MM.1S (cell line): ENCODE measurements around the gene CYREN.

Experiments used
- DNase-seq: peaks from one replicate; pipeline ENCODE4 v3.0.0-alpha.2; 2015
- H2AFZ ChIP-seq: fragments of 300-600 bp; sonication (generic); 2 replicates; pipeline ENCODE4 v1.6.0; 2016; ENCODE audit warnings: antibody characterized with exemption, low read length
- H3F3A ChIP-seq: fragments of 300-600 bp; sonication (generic); 2 replicates; pipeline ENCODE4 v1.6.1; 2016; ENCODE audit warnings: mild to moderate bottlenecking, antibody characterized with exemption, low read length, moderate library complexity, mixed read lengths; ENCODE audit not compliant: insufficient read depth
- H3K27ac ChIP-seq: fragments of 300-600 bp; sonication (generic); 2 replicates; pipeline ENCODE4 v1.5.1; 2016; ENCODE audit warnings: mild to moderate bottlenecking, low read length
- H3K27me3 ChIP-seq: fragments of 300-600 bp; sonication (generic); replicated peaks from 2 replicates; pipeline ENCODE4 v1.6.0; 2016; ENCODE audit warnings: low read length; ENCODE audit not compliant: insufficient read depth
- H3K36me3 ChIP-seq: fragments of 300-600 bp; sonication (generic); replicated peaks from 2 replicates; pipeline ENCODE4 v1.6.1; 2016; ENCODE audit warnings: mild to moderate bottlenecking, low read length, mixed read lengths; ENCODE audit not compliant: insufficient read depth
- H3K4me1 ChIP-seq: fragments of 300-600 bp; sonication (generic); 2 replicates; pipeline ENCODE4 v1.6.1; 2016; ENCODE audit warnings: low read length, mixed read lengths
- H3K4me2 ChIP-seq: fragments of 300-600 bp; sonication (generic); 2 replicates; pipeline ENCODE4 v1.6.0; 2016; ENCODE audit warnings: low read depth, low read length
- H3K4me3 ChIP-seq: fragments of 300-600 bp; sonication (generic); 2 replicates; pipeline ENCODE4 v1.5.1; 2016; ENCODE audit warnings: low read length, mixed read lengths
- H3K79me2 ChIP-seq: fragments of 300-600 bp; sonication (generic); 2 replicates; pipeline ENCODE4 v1.6.1; 2016; ENCODE audit warnings: mixed run types, low read length, mixed read lengths
- H3K9ac ChIP-seq: fragments of 300-600 bp; sonication (generic); 2 replicates; pipeline ENCODE4 v1.6.1; 2016; ENCODE audit warnings: low read length, mixed read lengths
- H3K9me2 ChIP-seq: fragments of 300-600 bp; sonication (generic); replicated peaks from 2 replicates; pipeline ENCODE4 v1.6.1; 2016; ENCODE audit warnings: mild to moderate bottlenecking, low read length, mixed read lengths; ENCODE audit not compliant: insufficient read depth
- H3K9me3 ChIP-seq: fragments of 300-600 bp; sonication (generic); replicated peaks from 2 replicates; pipeline ENCODE4 v1.6.1; 2016; ENCODE audit warnings: mild to moderate bottlenecking, low read length, mixed read lengths; ENCODE audit not compliant: insufficient read depth
- H4K20me1 ChIP-seq: fragments of 300-600 bp; sonication (generic); 2 replicates; pipeline ENCODE4 v1.6.1; 2016; ENCODE audit warnings: mild to moderate bottlenecking, low read length, moderate library complexity, mixed read lengths; ENCODE audit not compliant: insufficient read depth
- CTCF ChIP-seq: fragments of 300-600 bp; sonication (generic); IDR thresholded peaks from 2 replicates; pipeline ENCODE4 v1.5.1; 2016; ENCODE audit warnings: antibody characterized with exemption, low read length, mixed read lengths
- EZH2 ChIP-seq: fragments of 300-600 bp; sonication (generic); optimal IDR thresholded peaks from 2 replicates; pipeline ENCODE3; 2017; ENCODE audit warnings: low read depth, mild to moderate bottlenecking, antibody characterized with exemption, low read length, mixed read lengths
- EZH2phosphoT487 ChIP-seq: fragments of 300-600 bp; sonication (generic); IDR thresholded peaks from 2 replicates; pipeline ENCODE4 v1.6.1; 2018; ENCODE audit warnings: antibody characterized with exemption, low read length

The CYREN gene

GRCh38 chr7:135165862-135166261 lies 4.6 kb downstream of the CYREN start:
- no peak for TF ChIP-seq CTCF
- no peak for TF ChIP-seq EZH2phosphoT487
- TF ChIP-seq EZH2: no peak
- H3K27ac ChIP-seq: no peak overlapping the region

GRCh38 chr7:135164357-135165061 lies 6.0 kb downstream of the CYREN start:
- no peaks in the 10 kb centered on the region for H3K9me2 ChIP-seq
- H3K36me3 ChIP-seq: peaks cover 30% of the 10 kb centered on the region
- no peaks in the 10 kb centered on the region for H4K20me1 ChIP-seq
- H3K27ac ChIP-seq: no peak overlapping the region
- peaks cover 32% of the 10 kb centered on the region for H3K4me1 ChIP-seq
- H3K4me3 ChIP-seq: no peak overlapping the region
- H3K9ac ChIP-seq: no peak overlapping the region
- H2AFZ ChIP-seq: no peak overlapping the region
- H3K4me2 ChIP-seq: no peak overlapping the region
- H3K79me2 ChIP-seq: peaks cover 75% of the 10 kb centered on the region
- H3K9me3 ChIP-seq: no peaks in the 10 kb centered on the region
- H3K27me3 ChIP-seq: no peaks in the 10 kb centered on the region
- TF ChIP-seq CTCF (peak; percentile 12; the same call in 1 of the 2 replicates), EZH2phosphoT487 (no peak), EZH2 (no peak)
- peaks cover 18% of the 10 kb centered on the region for H3F3A ChIP-seq
- no peak for DNase-seq

More at GRCh38 chr7:135165862-135166261, 4.6 kb downstream of the CYREN start:
- Histone ChIP-seq H3K9me2 (no peaks in the 10 kb centered on the region), H3K4me1 (peaks cover 19% of the 10 kb centered on the region), H3K27me3 (no peaks in the 10 kb centered on the region), H3K79me2 (peaks cover 78% of the 10 kb centered on the region), H3K9ac (no peak overlapping the region), H3K9me3 (no peaks in the 10 kb centered on the region), H2AFZ (no peak overlapping the region), H3F3A (peaks cover 19% of the 10 kb centered on the region), H4K20me1 (no peaks in the 10 kb centered on the region), H3K36me3 (peaks cover 30% of the 10 kb centered on the region), H3K4me3 (no peak overlapping the region), H3K4me2 (no peak overlapping the region)
- no peak for DNase-seq

- no peak overlapping the region for H3K9ac ChIP-seq
- no peak overlapping the region for H3K4me3 ChIP-seq
- TF ChIP-seq CTCF (no peak), EZH2 (no peak), EZH2phosphoT487 (no peak)
- no peak for DNase-seq
- peaks cover 20% of the 10 kb centered on the region; the same call in 1 of the 2 replicates for H3K36me3 ChIP-seq
- H3K4me2 ChIP-seq: no peak overlapping the region
- H3K4me1 ChIP-seq: peaks cover 45% of the 10 kb centered on the region
- H3K27ac ChIP-seq: no peak overlapping the region
- H3F3A ChIP-seq: peaks cover 18% of the 10 kb centered on the region
- no peak overlapping the region for H2AFZ ChIP-seq
- no peaks in the 10 kb centered on the region for H3K9me3 ChIP-seq
- peaks cover 76% of the 10 kb centered on the region for H3K79me2 ChIP-seq
- no peaks in the 10 kb centered on the region for H4K20me1 ChIP-seq
- H3K27me3 ChIP-seq: no peaks in the 10 kb centered on the region
- H3K9me2 ChIP-seq: no peaks in the 10 kb centered on the region
These were observed 8.0 kb downstream of the CYREN start for GRCh38 chr7:135162382-135163001.
